ENCODE measurements around the gene OSBP2.

DNA sequence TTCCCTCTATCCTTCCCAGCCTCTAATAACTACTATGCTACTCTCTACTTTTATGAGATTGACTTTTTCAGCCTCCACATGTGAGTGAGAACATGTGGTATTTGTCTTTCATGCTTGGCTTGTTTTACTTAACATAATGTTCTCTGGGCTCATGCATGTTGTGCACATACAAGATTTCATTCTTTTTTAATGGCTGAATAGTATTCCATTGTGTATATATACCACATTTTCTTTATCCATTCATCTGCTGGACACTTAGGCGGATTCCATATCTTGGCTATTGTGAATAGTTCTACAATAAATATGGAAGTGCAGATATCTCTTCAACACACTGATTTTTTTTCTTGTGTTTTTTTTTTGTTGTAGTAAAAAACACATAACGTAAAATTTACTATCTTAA, 19.4 kb downstream of the OSBP2 start:
- TF ChIP-seq SIN3A (IDR thresholded peaks at IDR 0.05; ENCODE audit: borderline replicate concordance, insufficient read depth, low read length) (no peak), POLR2AphosphoS5 (IDR thresholded peaks at IDR 0.05; ENCODE audit: low read depth, low read length) (no peak), FOXP2 (optimal IDR thresholded peaks at IDR 0.05; ENCODE audit: borderline replicate concordance, extremely low read depth, extremely low read length, insufficient read depth) (no peak), TAF1 (IDR thresholded peaks at IDR 0.05; ENCODE audit: borderline replicate concordance, insufficient read depth, low read length) (no peak)

All from PFSK-1 (cell line).